NCI-H82 treated with DMSO at 0.1 percent for 48 hours (cell line): ENCODE measurements around the gene OSBP.
"Not testable (repeated sequence)": the region's sequence is repeated elsewhere in the genome, so short reads cannot be mapped to it uniquely, and the experiment has no call there.

ENCODE experiments used
- DNase-seq: peaks from one replicate; lab custom pipeline; 2025; ENCODE audit not compliant: unreplicated experiment; lab: John Stamatoyannopoulos, UW

Gene OSBP

GRCh38 chr11:59555601-59556114 is 59.9 kb downstream of the OSBP start:
- no peak for DNase-seq

GRCh38 chr11:59553323-59553722 is 62.3 kb downstream of the OSBP start:
- DNase-seq, result no peak

- no peak for DNase-seq
Observed at GRCh38 chr11:59552844-59553243, 62.7 kb downstream of the OSBP start.

- DNase-seq, result peak; percentile 32
Observed at GRCh38 chr11:59551659-59552521, 63.7 kb downstream of the OSBP start.

GRCh38 chr11:59550842-59551658 is 64.5 kb downstream of the OSBP start:
- DNase-seq, result peak; percentile 72

- peak; percentile 80 for DNase-seq
Observed at GRCh38 chr11:59550368-59550841, 65.2 kb downstream of the OSBP start.

- no peak for DNase-seq
Observed at GRCh38 chr11:59548309-59548656, 67.3 kb downstream of the OSBP start.

- DNase-seq, result not testable (repeated sequence)
Observed at GRCh38 chr11:59547605-59548308, 67.8 kb downstream of the OSBP start.

- DNase-seq, result no peak
Observed at GRCh38 chr11:59545179-59546020, 70.2 kb downstream of the OSBP start.

- no peak for DNase-seq
Observed at GRCh38 chr11:59544869-59545178, 70.8 kb downstream of the OSBP start.

GRCh38 chr11:59543713-59544112 is 71.9 kb downstream of the OSBP start:
- not testable (repeated sequence) for DNase-seq

GRCh38 chr11:59542142-59542810 is 73.3 kb downstream of the OSBP start:
- DNase-seq, result peak; percentile 78

GRCh38 chr11:59534676-59535075 is 80.9 kb downstream of the OSBP start:
- DNase-seq, result peak; percentile 39

- no peak for DNase-seq
Observed at GRCh38 chr11:59532620-59533019, 83.0 kb downstream of the OSBP start.

- no peak for DNase-seq
Observed at GRCh38 chr11:59528711-59529110, 86.9 kb downstream of the OSBP start.
